ENCODE results near the gene C1QTNF1. TPM values are rescaled to one million over a fixed set of nuclear protein-coding genes. Genes with fewer than 3 reads are reported as not detected.

Gene C1QTNF1
- total RNA-seq, 2 donors from 2014 or later: 0.31 to 0.88 TPM

GRCh38 chr17:78997231-78997741 lies 26.7 kb upstream of the C1QTNF1 start:
- H3K9me3 Mint-ChIP-seq: no peaks in the 10 kb centered on the region
- no peak overlapping the region for H3K27ac Mint-ChIP-seq
- ATAC-seq (replicated peaks in 1 of 2) (no peak), DNase-seq (no peak)
- H3K27me3 Mint-ChIP-seq (ENCODE audit: low read depth): no peaks in the 10 kb centered on the region
- no peaks in the 10 kb centered on the region for H3K4me1 Mint-ChIP-seq (ENCODE audit: low read depth)
- H3K36me3 Mint-ChIP-seq (ENCODE audit: insufficient read depth in 2 of 2): peaks cover 2 to 11% of the 10 kb centered on the region in 2 donors
- no peak overlapping the region for H3K4me3 Mint-ChIP-seq

- no peaks in the 10 kb centered on the region for H3K9me3 Mint-ChIP-seq
- ATAC-seq (replicated peaks in 1 of 2): no peak
Observed at GRCh38 chr17:78997881-78998280, 26.1 kb upstream of the C1QTNF1 start.

GRCh38 chr17:78998311-78999055 lies 25.5 kb upstream of the C1QTNF1 start:
- Mint-ChIP-seq H3K27me3 (ENCODE audit: low read depth) (no peaks in the 10 kb centered on the region), H3K27ac (no peak overlapping the region), H3K9me3 (no peaks in the 10 kb centered on the region), H3K4me1 (ENCODE audit: low read depth) (no peaks in the 10 kb centered on the region), H3K4me3 (no peak overlapping the region), H3K36me3 (ENCODE audit: insufficient read depth in 2 of 2) (peaks cover 2 to 6% of the 10 kb centered on the region in 2 donors)
- ATAC-seq (replicated peaks in 1 of 2) (no peak), DNase-seq (no peak)

More at GRCh38 chr17:78997881-78998280, 26.1 kb upstream of the C1QTNF1 start:
- Mint-ChIP-seq H3K27me3 (ENCODE audit: low read depth) (no peaks in the 10 kb centered on the region), H3K27ac (no peak overlapping the region), H3K36me3 (ENCODE audit: insufficient read depth in 2 of 2) (peaks cover 2 to 8% of the 10 kb centered on the region in 2 donors), H3K4me1 (ENCODE audit: low read depth) (no peaks in the 10 kb centered on the region), H3K4me3 (no peak overlapping the region)
- no peak for DNase-seq

- no peak for DNase-seq
- no peaks in the 10 kb centered on the region for H3K4me1 Mint-ChIP-seq (ENCODE audit: low read depth)
- no peak overlapping the region for H3K27ac Mint-ChIP-seq
- no peak overlapping the region for H3K4me3 Mint-ChIP-seq
- no peaks in the 10 kb centered on the region for H3K9me3 Mint-ChIP-seq
- no peak for ATAC-seq (replicated peaks in 1 of 2)
- H3K36me3 Mint-ChIP-seq (ENCODE audit: insufficient read depth in 2 of 2): peaks cover 2 to 6% of the 10 kb centered on the region in 2 donors
- no peaks in the 10 kb centered on the region for H3K27me3 Mint-ChIP-seq (ENCODE audit: low read depth)
Observed at GRCh38 chr17:78999056-78999768, 24.8 kb upstream of the C1QTNF1 start.

GRCh38 chr17:78999947-79000395 lies 24.0 kb upstream of the C1QTNF1 start:
- no peak for ATAC-seq (replicated peaks in 1 of 2)
- Mint-ChIP-seq H3K9me3 (no peaks in the 10 kb centered on the region), H3K27ac (no peak overlapping the region), H3K4me3 (no peak overlapping the region), H3K36me3 (ENCODE audit: insufficient read depth in 2 of 2) (peaks cover 2 to 5% of the 10 kb centered on the region in 2 donors), H3K4me1 (ENCODE audit: low read depth) (no peaks in the 10 kb centered on the region), H3K27me3 (ENCODE audit: low read depth) (no peaks in the 10 kb centered on the region)
- DNase-seq: no peak

GRCh38 chr17:79000396-79001189 lies 23.4 kb upstream of the C1QTNF1 start:
- peaks cover 0 to 5% of the 10 kb centered on the region in 2 donors for H3K36me3 Mint-ChIP-seq (ENCODE audit: insufficient read depth in 2 of 2)
- no peak for DNase-seq
- ATAC-seq (replicated peaks in 1 of 2): no peak
- H3K27me3 Mint-ChIP-seq (ENCODE audit: low read depth): no peaks in the 10 kb centered on the region
- H3K4me3 Mint-ChIP-seq: no peak overlapping the region
- H3K9me3 Mint-ChIP-seq: no peaks in the 10 kb centered on the region
- H3K27ac Mint-ChIP-seq: no peak overlapping the region
- H3K4me1 Mint-ChIP-seq (ENCODE audit: low read depth): peaks cover 4% of the 10 kb centered on the region

- Mint-ChIP-seq H3K27ac (peak overlapping the region; percentile 51), H3K4me1 (ENCODE audit: low read depth) (peaks cover 13% of the 10 kb centered on the region), H3K36me3 (ENCODE audit: insufficient read depth in 2 of 2) (peaks cover 0 to 2% of the 10 kb centered on the region in 2 donors), H3K4me3 (no peak overlapping the region), H3K9me3 (no peaks in the 10 kb centered on the region), H3K27me3 (ENCODE audit: low read depth) (no peaks in the 10 kb centered on the region)
- no peak for ATAC-seq (replicated peaks in 1 of 2)
- no peak for DNase-seq
Observed at GRCh38 chr17:79001190-79002020, 22.6 kb upstream of the C1QTNF1 start.

GRCh38 chr17:79002291-79002690 lies 21.7 kb upstream of the C1QTNF1 start:
- peaks cover 21% of the 10 kb centered on the region for H3K4me1 Mint-ChIP-seq (ENCODE audit: low read depth)
- no peak for ATAC-seq (replicated peaks in 1 of 2)
- H3K4me3 Mint-ChIP-seq: no peak overlapping the region
- H3K36me3 Mint-ChIP-seq (ENCODE audit: insufficient read depth in 2 of 2): peaks cover 0 to 6% of the 10 kb centered on the region in 2 donors
- H3K9me3 Mint-ChIP-seq: no peaks in the 10 kb centered on the region
- no peak for DNase-seq
- H3K27me3 Mint-ChIP-seq (ENCODE audit: low read depth): no peaks in the 10 kb centered on the region
- H3K27ac Mint-ChIP-seq: no peak overlapping the region

- H3K36me3 Mint-ChIP-seq (ENCODE audit: insufficient read depth in 2 of 2): peaks cover 0 to 6% of the 10 kb centered on the region in 2 donors
- no peak overlapping the region for H3K27ac Mint-ChIP-seq
- H3K27me3 Mint-ChIP-seq (ENCODE audit: low read depth): no peaks in the 10 kb centered on the region
- DNase-seq (no peak), ATAC-seq (replicated peaks in 1 of 2) (no peak)
- no peaks in the 10 kb centered on the region for H3K9me3 Mint-ChIP-seq
- peaks cover 28% of the 10 kb centered on the region for H3K4me1 Mint-ChIP-seq (ENCODE audit: low read depth)
- no peak overlapping the region for H3K4me3 Mint-ChIP-seq
Observed at GRCh38 chr17:79002796-79003593, 21.0 kb upstream of the C1QTNF1 start.

GRCh38 chr17:79003661-79004411 lies 20.1 kb upstream of the C1QTNF1 start:
- DNase-seq: no peak
- Mint-ChIP-seq H3K9me3 (no peaks in the 10 kb centered on the region), H3K27me3 (ENCODE audit: low read depth) (no peaks in the 10 kb centered on the region), H3K36me3 (ENCODE audit: insufficient read depth in 2 of 2) (peaks cover 6% of the 10 kb centered on the region in 2 donors), H3K4me1 (ENCODE audit: low read depth) (peaks cover 37% of the 10 kb centered on the region), H3K4me3 (no peak overlapping the region), H3K27ac (no peak overlapping the region)
- ATAC-seq (replicated peaks in 1 of 2): no peak

Data from activated T-cell treated with anti-CD3 and anti-CD28 coated beads, Interleukin-2, amount 50 U/mL, for 72 hours (primary cell).